Mesothelial cell of epicardium (in vitro differentiated cells): ENCODE data around the gene ITGA6. TPM values are rescaled to one million over a fixed set of nuclear protein-coding genes. Genes with fewer than 3 reads are reported as not detected.

Experiments used
- DNase-seq, 2 experiments: peaks; one replicate each; pipeline ENCODE4 v3.0.0; 2021; ENCODE audit warnings: low spot score in 2 of 2; ENCODE audit not compliant: unreplicated experiment in 2 of 2
- H3K27ac Mint-ChIP-seq: 2 replicates; pipeline ENCODE4 v1.8.0; 2021; ENCODE audit warnings: mixed read lengths
- H3K27me3 Mint-ChIP-seq: 2 replicates; pipeline ENCODE4 v1.8.0; 2021; ENCODE audit warnings: low read depth, mixed read lengths
- H3K36me3 Mint-ChIP-seq: 2 replicates; pipeline ENCODE4 v1.8.0; 2021; ENCODE audit warnings: mixed read lengths
- H3K4me1 Mint-ChIP-seq: 2 replicates; pipeline ENCODE4 v1.8.0; 2021; ENCODE audit warnings: mixed read lengths
- H3K4me3 Mint-ChIP-seq: 2 replicates; pipeline ENCODE4 v1.8.0; 2021; ENCODE audit warnings: mild to moderate bottlenecking, moderate library complexity, mixed read lengths
- H3K9me3 Mint-ChIP-seq: 2 replicates; pipeline ENCODE4 v1.8.0; 2021; ENCODE audit warnings: mixed read lengths
- CTCF ChIP-seq: fragments of 200-600 bp; sonication (generic); IDR thresholded peaks from one replicate; pipeline ENCODE4 v1.5.0; 2021; ENCODE audit warnings: antibody characterized with exemption; ENCODE audit not compliant: unreplicated experiment
- total RNA-seq: library from RNA; stranded (reverse); gene quantifications from 3 replicates; pipeline ENCODE4 v1.2.1, GENCODE V29; 2021

The ITGA6 gene
- total RNA-seq, 1 donor from 2014 or later, result 40.5 TPM

- H3K27ac Mint-ChIP-seq, result no peak overlapping the region
- H3K36me3 Mint-ChIP-seq, result no peaks in the 10 kb centered on the region
- no peak for TF ChIP-seq CTCF
- no peaks in the 10 kb centered on the region for H3K9me3 Mint-ChIP-seq
- no peak overlapping the region for H3K4me3 Mint-ChIP-seq
- no peak for DNase-seq
- peaks cover 24% of the 10 kb centered on the region for H3K4me1 Mint-ChIP-seq
- H3K27me3 Mint-ChIP-seq, result peaks cover 20% of the 10 kb centered on the region
Measured at GRCh38 chr2:172462373-172462848, 35.0 kb downstream of the ITGA6 start.

- H3K9me3 Mint-ChIP-seq, result no peaks in the 10 kb centered on the region
Measured at GRCh38 chr2:172462849-172463381, 35.5 kb downstream of the ITGA6 start.

GRCh38 chr2:172464400-172465129, 37.2 kb downstream of the ITGA6 start:
- Mint-ChIP-seq H3K4me3 (no peak overlapping the region), H3K4me1 (peaks cover 24% of the 10 kb centered on the region), H3K27me3 (peaks cover 17% of the 10 kb centered on the region), H3K9me3 (no peaks in the 10 kb centered on the region), H3K27ac (no peak overlapping the region), H3K36me3 (no peaks in the 10 kb centered on the region)
- no peak for DNase-seq
- TF ChIP-seq CTCF, result no peak

More at GRCh38 chr2:172462849-172463381, 35.5 kb downstream of the ITGA6 start:
- H3K4me1 Mint-ChIP-seq, result peaks cover 24% of the 10 kb centered on the region
- H3K4me3 Mint-ChIP-seq, result no peak overlapping the region
- H3K27me3 Mint-ChIP-seq, result peaks cover 20% of the 10 kb centered on the region
- no peaks in the 10 kb centered on the region for H3K36me3 Mint-ChIP-seq
- TF ChIP-seq CTCF, result no peak
- DNase-seq, result no peak
- H3K27ac Mint-ChIP-seq, result no peak overlapping the region

- DNase-seq, result peak in 1 of 2 experiments; percentile 67
- Mint-ChIP-seq H3K27ac (no peak overlapping the region), H3K4me3 (peak overlapping the region; percentile 54)
Measured at GRCh38 chr2:172465417-172466334, 38.3 kb downstream of the ITGA6 start.

More at GRCh38 chr2:172465417-172466334, 38.3 kb downstream of the ITGA6 start:
- Mint-ChIP-seq H3K9me3 (no peaks in the 10 kb centered on the region), H3K36me3 (no peaks in the 10 kb centered on the region), H3K4me1 (peaks cover 18% of the 10 kb centered on the region), H3K27me3 (peaks cover 11% of the 10 kb centered on the region)
- peak; percentile 85 for TF ChIP-seq CTCF
